Parathyroid adenoma (tissue), 2 donors: ENCODE measurements around the gene RANBP3L.

ENCODE experiments used
- H2AFZ ChIP-seq: fragments of 300-600 bp; sonication (generic); one replicate; pipeline ENCODE4 v1.7.0; 2017; ENCODE audit warnings: antibody characterized with exemption, mild to moderate bottlenecking
- H3K27ac ChIP-seq: fragments of 300-600 bp; sonication (generic); one replicate; pipeline ENCODE4 v1.7.0; 2017
- H3K27me3 ChIP-seq: fragments of 300-600 bp; sonication (generic); one replicate; pipeline ENCODE4 v1.7.0; 2017; ENCODE audit warnings: low read length; ENCODE audit not compliant: control insufficient read depth, insufficient read depth
- H3K36me3 ChIP-seq: fragments of 300-600 bp; sonication (generic); one replicate; pipeline ENCODE4 v1.7.0; 2017; ENCODE audit warnings: low read length; ENCODE audit not compliant: control insufficient read depth, insufficient read depth
- H3K4me1 ChIP-seq: fragments of 300-600 bp; sonication (generic); one replicate; pipeline ENCODE4 v1.7.0; 2017; ENCODE audit warnings: control low read depth
- H3K4me2 ChIP-seq: fragments of 300-600 bp; sonication (generic); one replicate; pipeline ENCODE4 v1.7.0; 2017; ENCODE audit warnings: low read length
- H3K4me3 ChIP-seq: fragments of 300-600 bp; sonication (generic); one replicate; pipeline ENCODE4 v1.7.0; 2017; ENCODE audit warnings: low read depth, low read length
- H3K79me2 ChIP-seq: fragments of 300-600 bp; sonication (generic); one replicate; pipeline ENCODE4 v1.7.0; 2017; ENCODE audit warnings: control low read depth
- H3K9ac ChIP-seq: fragments of 300-600 bp; sonication (generic); one replicate; pipeline ENCODE4 v1.7.0; 2017; ENCODE audit warnings: mild to moderate bottlenecking
- H3K9me3 ChIP-seq: fragments of 300-600 bp; sonication (generic); one replicate; pipeline ENCODE4 v1.7.0; 2017; ENCODE audit warnings: low read length; ENCODE audit not compliant: control insufficient read depth
- TF ChIP-seq, protein P1 (sequence below): fragments of 300-600 bp; sonication (generic); IDR thresholded peaks from one replicate; pipeline ENCODE4 v1.7.0; 2017; ENCODE audit warnings: antibody characterized with exemption, mild to moderate bottlenecking
- donor health status: primary hyperparathyroidism.

RANBP3L gene

DNA sequence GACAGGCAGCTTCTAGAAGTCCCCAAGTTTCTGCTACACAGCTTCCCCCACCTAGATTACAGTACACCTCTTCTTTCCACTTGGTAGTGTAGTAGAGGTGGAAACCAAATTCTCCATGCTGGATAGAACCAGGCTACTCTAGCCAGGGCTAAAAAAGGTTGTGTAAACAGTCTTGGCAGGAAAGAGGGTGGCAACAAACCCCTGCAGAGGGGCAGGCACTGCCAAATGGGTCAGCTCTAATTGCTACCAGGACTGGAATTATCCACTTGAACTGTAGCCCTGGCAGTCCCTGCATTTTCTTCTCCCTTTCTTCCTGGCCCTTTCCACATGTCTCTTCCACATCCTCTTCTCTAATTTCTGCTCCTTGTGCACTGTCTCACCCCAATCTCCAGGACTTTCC, 24.8 kb downstream of the RANBP3L start:
- H3K9me3 ChIP-seq = no peaks in the 10 kb centered on the region
- H3K9ac ChIP-seq = no peak overlapping the region
- no peak overlapping the region for H3K4me3 ChIP-seq
- H3K27me3 ChIP-seq = no peaks in the 10 kb centered on the region
- TF ChIP-seq, protein P1, sequence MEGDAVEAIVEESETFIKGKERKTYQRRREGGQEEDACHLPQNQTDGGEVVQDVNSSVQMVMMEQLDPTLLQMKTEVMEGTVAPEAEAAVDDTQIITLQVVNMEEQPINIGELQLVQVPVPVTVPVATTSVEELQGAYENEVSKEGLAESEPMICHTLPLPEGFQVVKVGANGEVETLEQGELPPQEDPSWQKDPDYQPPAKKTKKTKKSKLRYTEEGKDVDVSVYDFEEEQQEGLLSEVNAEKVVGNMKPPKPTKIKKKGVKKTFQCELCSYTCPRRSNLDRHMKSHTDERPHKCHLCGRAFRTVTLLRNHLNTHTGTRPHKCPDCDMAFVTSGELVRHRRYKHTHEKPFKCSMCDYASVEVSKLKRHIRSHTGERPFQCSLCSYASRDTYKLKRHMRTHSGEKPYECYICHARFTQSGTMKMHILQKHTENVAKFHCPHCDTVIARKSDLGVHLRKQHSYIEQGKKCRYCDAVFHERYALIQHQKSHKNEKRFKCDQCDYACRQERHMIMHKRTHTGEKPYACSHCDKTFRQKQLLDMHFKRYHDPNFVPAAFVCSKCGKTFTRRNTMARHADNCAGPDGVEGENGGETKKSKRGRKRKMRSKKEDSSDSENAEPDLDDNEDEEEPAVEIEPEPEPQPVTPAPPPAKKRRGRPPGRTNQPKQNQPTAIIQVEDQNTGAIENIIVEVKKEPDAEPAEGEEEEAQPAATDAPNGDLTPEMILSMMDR = no peak
- no peak overlapping the region for H2AFZ ChIP-seq
- H3K4me2 ChIP-seq = no peak overlapping the region
- no peaks in the 10 kb centered on the region for H3K4me1 ChIP-seq
- no peaks in the 10 kb centered on the region for H3K36me3 ChIP-seq
- H3K27ac ChIP-seq = no peak overlapping the region
- no peaks in the 10 kb centered on the region for H3K79me2 ChIP-seq

DNA sequence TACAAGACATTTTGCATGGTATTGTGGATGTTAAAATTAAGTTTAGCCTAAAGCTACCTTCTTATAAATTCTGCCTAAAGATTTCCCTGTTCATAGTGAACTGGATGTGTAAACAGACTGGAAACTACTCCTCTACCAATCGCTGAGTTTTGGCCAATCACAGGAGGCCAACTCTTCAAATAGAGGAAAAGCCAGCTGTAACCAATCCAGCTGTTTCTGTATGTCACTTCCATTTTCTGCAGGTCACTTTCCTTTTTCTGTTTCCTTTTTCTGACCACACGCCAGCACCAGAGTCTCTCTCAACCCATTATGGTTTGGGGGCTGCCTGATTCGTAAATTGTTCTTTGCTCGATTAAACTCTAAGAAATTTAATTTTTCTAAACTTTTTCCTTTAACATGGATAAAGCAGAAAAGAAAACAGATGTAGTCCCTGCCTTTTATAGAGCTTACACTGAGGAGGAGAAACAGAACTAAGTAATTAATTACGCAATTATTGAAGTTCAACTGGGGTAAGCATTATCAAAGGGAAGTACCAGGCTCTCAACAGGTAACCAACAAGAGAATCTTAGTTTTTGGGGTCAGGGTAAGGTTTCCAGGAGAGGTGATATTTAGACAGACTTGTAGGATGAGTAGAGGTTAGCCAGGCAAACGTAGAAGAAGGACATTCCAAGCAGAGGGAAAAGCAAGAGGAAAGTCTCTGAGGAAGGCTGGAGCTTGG, 27.7 kb downstream of the RANBP3L start:
- Histone ChIP-seq H3K4me3 (no peak overlapping the region), H3K4me1 (no peaks in the 10 kb centered on the region), H2AFZ (no peak overlapping the region), H3K9me3 (no peaks in the 10 kb centered on the region), H3K4me2 (no peak overlapping the region), H3K36me3 (no peaks in the 10 kb centered on the region), H3K79me2 (no peaks in the 10 kb centered on the region), H3K9ac (no peak overlapping the region), H3K27me3 (no peaks in the 10 kb centered on the region), H3K27ac (no peak overlapping the region)
- TF ChIP-seq, protein P1 = no peak

DNA sequence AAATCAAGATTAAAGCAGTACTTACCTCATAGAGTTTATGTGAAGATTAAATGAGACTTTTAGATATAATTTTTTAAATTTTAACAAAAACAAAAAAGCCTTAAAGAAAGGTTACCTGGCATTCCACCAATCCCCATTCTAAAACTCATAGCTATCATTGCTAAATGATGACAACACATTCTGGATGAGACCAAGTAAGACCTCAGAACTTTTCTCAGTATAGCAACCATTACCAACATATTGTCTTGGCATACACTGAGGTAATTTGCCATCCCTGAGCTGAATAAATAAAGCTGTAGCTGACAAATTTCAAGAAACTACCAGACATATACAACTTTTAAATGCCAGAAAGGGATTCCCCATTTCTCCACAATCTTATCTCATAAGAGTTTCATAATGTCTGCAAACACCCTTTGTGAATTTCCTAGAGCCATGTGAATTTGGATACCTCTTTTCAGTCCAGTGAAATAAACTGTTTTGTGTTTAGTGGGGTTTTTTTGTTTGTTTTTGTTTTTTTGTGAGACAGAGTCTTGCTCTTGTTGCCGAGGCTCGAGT, 29.5 kb downstream of the RANBP3L start:
- H3K9ac ChIP-seq = no peak overlapping the region
- no peaks in the 10 kb centered on the region for H3K36me3 ChIP-seq
- H3K79me2 ChIP-seq = no peaks in the 10 kb centered on the region
- H3K4me2 ChIP-seq = no peak overlapping the region
- no peak overlapping the region for H2AFZ ChIP-seq
- H3K4me1 ChIP-seq = no peaks in the 10 kb centered on the region
- no peak overlapping the region for H3K4me3 ChIP-seq
- no peak overlapping the region for H3K27ac ChIP-seq
- no peaks in the 10 kb centered on the region for H3K9me3 ChIP-seq
- TF ChIP-seq, protein P1 = no peak
- H3K27me3 ChIP-seq = no peaks in the 10 kb centered on the region

DNA sequence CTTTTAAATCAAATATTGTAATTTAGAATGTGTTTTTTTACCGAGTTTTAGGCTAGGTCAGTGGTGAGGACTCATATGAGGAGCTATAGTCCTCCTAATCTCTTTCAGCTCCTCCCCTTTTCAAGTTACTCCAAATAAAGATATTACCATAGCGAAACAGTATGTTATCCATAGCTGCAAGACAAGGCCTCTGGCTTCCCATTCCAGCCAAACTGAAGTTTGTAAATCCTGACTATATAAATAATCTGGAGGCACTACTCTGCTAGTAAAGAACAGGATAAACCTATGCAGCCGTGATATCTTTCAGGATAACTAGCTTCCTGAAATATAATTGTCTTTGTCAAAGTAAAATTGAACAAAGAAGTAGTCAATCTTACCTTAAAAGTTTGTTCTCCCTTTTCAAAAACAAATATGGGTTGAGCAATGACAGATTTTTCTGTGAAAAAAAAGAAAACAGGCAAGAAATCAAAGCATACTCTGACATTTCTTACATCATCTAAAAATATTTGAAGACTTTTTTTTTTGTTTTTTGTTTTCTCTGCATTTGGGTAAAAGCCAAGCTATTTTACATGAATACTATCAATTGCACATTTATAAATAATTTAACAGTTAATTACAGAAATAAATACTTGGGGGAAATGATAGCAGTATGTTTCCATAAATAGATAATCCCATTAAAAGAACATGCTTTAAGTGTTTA, 30.7 kb downstream of the RANBP3L start:
- Histone ChIP-seq H3K4me1 (no peaks in the 10 kb centered on the region), H3K27me3 (no peaks in the 10 kb centered on the region), H2AFZ (no peak overlapping the region), H3K4me2 (no peak overlapping the region), H3K27ac (no peak overlapping the region), H3K9me3 (no peaks in the 10 kb centered on the region), H3K79me2 (no peaks in the 10 kb centered on the region), H3K36me3 (no peaks in the 10 kb centered on the region), H3K9ac (no peak overlapping the region), H3K4me3 (no peak overlapping the region)
- TF ChIP-seq, protein P1 = no peak
